Measurements from ENCODE around the gene PRSS27.

The PRSS27 gene

DNA sequence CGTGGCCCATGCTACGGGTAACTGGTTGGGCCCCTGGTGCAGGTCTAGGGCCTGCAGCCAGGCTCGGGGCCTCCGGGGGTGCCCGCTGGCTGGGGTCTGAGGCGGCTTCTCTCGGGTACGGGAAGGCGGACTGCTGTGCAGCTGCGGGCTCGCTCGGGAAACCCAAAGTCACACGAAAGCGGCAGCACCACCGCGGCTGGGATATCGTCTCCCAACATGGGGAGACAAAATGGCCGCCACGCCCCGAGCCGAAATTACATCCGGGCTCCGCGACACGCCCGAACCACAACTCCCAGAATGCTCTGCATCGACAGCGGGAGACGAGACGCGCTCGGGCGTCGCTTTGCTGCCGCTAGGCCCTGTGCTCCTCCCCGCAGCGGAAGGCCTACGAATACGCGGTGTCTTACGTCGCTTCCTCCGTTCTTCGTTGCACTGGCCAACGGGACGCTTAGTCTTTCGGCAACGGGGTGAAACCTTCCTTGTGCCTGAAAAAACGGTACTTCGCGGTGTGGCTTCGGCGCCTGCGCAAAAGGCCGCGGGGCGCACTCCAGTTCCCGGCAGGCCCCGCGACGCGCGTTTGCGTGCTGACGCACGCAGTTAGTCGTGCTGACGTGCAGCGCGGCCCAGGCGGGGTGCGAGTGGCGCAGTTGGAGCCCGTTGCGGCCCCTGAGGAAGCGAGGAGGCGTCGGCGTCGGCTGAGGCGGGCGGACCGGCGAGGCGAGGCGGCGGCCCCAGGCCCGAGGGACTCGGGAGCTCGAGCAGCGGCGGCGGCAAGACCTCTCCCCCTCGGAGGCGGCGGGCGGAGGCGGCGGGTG, 32.2 kb upstream of the PRSS27 start, which contains the start of gene SRRM2:
SRRM2 (plus strand) TSS at position 604 of the 815 bp plus-strand sequence. CDS start 3,727 bp downstream, outside the sequence.
- Histone ChIP-seq H3K27ac (peak within 1 kb of the TSS; percentile 99), H3K4me3 (peak within 1 kb of the TSS; percentile 87)
- TF ChIP-seq, protein P1, sequence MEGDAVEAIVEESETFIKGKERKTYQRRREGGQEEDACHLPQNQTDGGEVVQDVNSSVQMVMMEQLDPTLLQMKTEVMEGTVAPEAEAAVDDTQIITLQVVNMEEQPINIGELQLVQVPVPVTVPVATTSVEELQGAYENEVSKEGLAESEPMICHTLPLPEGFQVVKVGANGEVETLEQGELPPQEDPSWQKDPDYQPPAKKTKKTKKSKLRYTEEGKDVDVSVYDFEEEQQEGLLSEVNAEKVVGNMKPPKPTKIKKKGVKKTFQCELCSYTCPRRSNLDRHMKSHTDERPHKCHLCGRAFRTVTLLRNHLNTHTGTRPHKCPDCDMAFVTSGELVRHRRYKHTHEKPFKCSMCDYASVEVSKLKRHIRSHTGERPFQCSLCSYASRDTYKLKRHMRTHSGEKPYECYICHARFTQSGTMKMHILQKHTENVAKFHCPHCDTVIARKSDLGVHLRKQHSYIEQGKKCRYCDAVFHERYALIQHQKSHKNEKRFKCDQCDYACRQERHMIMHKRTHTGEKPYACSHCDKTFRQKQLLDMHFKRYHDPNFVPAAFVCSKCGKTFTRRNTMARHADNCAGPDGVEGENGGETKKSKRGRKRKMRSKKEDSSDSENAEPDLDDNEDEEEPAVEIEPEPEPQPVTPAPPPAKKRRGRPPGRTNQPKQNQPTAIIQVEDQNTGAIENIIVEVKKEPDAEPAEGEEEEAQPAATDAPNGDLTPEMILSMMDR (IDR thresholded peaks at IDR 0.05): no peak
- peak; percentile 96 for DNase-seq (ENCODE audit: low spot score)

DNA sequence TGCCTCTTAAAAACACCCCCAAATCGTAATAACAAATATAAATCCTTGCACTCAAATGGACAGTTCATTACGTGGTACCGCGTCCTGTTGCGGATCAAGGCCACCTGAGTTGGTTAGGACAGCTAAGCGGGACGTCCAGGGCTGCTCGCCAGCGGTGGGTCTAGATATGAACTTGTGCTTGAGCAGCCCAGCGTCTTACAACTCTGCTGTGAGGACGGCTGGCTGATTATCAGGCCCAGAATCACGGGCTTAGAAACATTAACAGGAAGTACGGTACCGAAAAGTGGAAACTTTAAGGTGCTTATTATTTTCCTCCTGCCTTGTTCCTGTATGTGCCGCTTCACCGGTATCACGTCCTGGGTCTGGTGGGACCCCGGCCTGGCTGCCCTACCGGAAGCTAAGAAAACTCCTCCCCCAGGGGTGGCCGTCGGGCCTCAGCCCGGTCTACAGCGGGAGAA, 31.6 kb upstream of the PRSS27 start:
- DNase-seq (ENCODE audit: low spot score): no peak
- TF ChIP-seq, protein P1 (IDR thresholded peaks at IDR 0.05): no peak
- H3K4me3 ChIP-seq: peak overlapping the region; percentile 87
- H3K27ac ChIP-seq: peak overlapping the region; percentile 99

DNA sequence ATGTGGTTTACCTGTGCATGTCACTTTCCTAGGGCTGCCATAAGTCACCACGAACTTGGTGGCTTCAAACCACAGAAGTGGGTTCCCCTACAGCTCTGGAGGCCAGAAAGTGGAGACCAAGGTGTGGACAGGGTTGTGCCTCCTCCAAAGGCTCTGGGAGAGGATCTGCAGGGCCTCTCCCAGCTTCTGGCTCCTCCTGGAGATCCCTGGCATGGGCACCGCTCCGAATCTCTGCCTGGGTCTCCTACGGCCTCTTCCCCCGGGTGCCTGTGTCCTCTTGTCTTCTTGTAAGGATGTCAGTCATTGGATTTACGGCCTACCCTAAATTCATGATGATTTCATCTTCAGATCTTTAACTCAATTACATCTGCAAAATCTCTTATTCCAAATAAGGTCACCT, 29.9 kb upstream of the PRSS27 start:
- Histone ChIP-seq H3K4me3 (no peak overlapping the region), H3K27ac (no peak overlapping the region)
- TF ChIP-seq, protein P1 (IDR thresholded peaks at IDR 0.05): no peak
- no peak for DNase-seq (ENCODE audit: low spot score)

DNA sequence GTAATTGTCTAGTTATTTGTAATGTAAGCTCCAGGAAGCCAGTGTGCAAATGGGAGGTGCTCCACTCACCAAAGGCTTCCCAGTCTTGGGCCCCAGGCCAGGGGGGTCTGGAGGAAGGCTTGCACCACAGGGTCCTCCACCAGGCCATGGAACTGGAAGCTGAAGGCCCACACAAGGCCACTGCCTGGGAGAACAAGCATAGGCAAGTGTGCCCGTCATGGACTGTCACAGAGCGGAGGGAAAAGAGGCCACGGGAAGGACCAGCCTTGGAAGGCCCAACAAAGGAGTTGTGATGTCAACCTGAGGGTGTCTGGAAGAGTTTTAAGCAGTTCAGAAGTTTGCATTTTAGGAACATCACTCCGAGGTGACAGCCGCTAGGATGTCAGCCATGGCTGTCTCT, 29.5 kb upstream of the PRSS27 start:
- TF ChIP-seq, protein P1 (IDR thresholded peaks at IDR 0.05): no peak

DNA sequence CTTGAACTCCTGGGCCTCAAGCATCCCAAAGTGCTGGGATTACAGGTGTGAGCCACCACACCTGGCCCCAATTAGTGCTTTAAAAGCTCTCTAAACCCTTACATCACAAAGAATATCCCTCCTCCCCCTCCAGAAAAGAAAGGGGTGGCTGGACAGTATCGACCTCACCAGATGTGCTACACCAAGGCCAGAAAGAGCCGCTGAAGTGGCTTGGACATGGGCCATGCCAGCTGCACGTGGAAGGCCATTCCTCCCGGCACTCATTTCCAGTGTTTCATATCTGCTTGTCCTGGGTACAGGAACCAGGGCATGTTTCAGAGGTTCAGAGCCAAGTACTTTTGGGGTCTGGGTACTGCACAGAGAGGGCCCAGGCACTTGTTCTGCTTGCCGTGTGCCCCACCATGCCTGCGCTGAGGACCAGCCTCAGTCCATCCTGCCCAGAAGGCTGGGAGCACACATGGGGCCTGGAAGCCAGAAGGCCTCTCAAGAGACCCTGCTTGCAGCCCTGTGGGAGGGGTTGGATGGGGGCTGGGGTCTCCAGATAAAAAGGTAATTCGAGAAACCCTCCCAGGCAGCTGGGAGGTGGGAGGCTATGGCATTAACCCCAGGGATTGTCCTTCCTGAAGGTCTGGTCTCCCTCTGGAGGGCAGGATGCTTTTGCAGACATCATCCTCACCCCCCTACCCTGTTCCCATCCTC, 28.9 kb upstream of the PRSS27 start:
- TF ChIP-seq, protein P1 (IDR thresholded peaks at IDR 0.05): no peak
- Histone ChIP-seq H3K4me3 (no peak overlapping the region), H3K27ac (no peak overlapping the region)
- DNase-seq (ENCODE audit: low spot score): no peak

More for the DNA sequence above, 29.5 kb upstream of the PRSS27 start:
- Histone ChIP-seq H3K4me3 (no peak overlapping the region), H3K27ac (no peak overlapping the region)
- DNase-seq (ENCODE audit: low spot score): no peak

DNA sequence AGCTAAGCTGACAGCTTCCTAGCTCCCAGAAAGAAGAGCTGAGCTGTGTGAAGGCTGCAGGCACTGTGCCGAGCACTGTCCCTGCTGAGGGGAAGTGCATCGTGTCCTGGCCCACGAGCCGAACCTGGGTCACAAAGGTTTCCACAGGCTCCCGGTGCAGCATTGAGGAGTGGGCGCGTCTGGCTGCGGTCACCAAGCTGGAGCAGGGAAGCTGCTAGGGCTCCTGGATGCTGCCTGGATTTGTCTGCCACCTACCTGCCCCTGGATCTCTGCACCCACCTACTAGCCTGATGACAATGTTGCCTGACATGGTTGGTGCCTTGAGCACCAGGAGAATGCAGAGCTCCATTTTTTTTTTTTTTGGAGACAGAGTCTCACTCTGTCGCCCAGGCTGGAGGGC, 25.9 kb upstream of the PRSS27 start:
- DNase-seq (ENCODE audit: low spot score): no peak
- TF ChIP-seq, protein P1 (IDR thresholded peaks at IDR 0.05): no peak
- no peak overlapping the region for H3K27ac ChIP-seq
- no peak overlapping the region for H3K4me3 ChIP-seq

Measured in coronary artery (tissue), 2 donors.